Stimulated activated CD4-positive, alpha-beta T cell treated with anti-CD3 and anti-CD28 coated beads, TNF-alpha, amount 100 ng/mL, for 48 hours (primary cell): Measurements from ENCODE around the gene LACRT.
"Not testable (repeated sequence)": the region's sequence is repeated elsewhere in the genome, so short reads cannot be mapped to it uniquely, and the experiment has no call there.

ENCODE experiments used
- DNase-seq, 3 donors: peaks; one replicate each; pipeline ENCODE4 v3.0.0-alpha.2; 2020; ENCODE audit warnings: low read depth in 3 of 3

Gene LACRT, protein sequence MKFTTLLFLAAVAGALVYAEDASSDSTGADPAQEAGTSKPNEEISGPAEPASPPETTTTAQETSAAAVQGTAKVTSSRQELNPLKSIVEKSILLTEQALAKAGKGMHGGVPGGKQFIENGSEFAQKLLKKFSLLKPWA

DNA sequence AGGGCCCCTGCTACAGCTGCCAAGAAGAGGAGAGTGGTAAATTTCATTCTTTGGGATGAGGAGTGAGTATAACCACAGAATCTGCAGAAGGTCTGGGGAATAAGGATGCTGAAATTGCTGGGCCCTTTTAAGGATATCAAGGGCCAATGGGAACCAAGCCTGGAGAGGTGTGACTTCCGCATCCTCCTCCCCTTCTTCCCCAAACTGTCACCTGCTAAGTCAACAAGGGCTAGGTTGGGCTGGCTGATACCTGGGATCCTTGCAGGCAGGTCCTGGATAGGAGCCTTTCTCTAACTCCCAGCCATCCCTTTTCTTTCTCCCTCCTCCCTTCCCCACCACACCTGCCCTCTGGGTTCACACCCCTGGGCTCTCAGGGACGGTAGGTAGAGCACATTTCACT, at the start of gene LACRT:
Gene LACRT, minus strand, starts transcription at position 101 of the 400 bp plus-strand sequence. Its CDS starts 54 bp downstream, at position 47.
- DNase-seq = no peak

DNA sequence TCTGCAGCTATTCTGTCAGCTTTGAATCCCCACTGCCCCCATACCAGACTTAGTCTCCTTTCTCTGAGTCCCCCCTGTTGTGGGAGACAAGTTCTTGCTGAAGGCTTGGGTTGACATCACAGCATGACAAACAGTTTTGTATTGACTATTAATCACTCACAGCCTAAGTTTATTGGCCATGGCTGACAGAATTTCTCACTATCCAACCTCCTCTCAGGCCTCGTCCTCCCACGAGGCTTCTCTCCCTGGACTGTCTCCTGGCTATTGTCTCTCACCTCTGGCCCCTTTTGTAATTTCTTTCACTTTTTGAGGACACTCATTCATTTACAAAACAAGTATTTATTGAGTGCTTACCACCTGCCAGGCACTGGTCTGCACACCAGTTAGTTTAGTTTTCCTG, 48.7 kb upstream of the LACRT start:
- no peak for DNase-seq

DNA sequence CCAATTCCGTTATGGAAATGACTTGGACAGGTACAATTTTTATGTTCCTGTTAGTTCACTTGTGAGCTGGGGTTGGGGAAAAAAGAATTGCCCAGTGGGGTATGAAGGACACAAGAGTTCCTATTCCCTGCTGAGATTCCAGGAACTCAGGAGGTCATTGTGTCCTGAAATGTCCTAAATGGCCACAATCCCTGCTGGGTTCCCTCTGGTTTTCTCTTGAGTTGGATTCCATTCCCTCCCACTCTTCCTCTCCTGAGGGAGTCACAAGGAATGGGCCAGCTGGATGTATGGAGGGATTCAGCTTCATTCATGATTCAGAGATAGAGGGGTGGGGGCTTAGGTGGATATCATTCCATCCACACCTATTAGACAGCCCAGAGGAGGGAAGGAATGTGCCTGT, 48.0 kb upstream of the LACRT start:
- DNase-seq = no peak

DNA sequence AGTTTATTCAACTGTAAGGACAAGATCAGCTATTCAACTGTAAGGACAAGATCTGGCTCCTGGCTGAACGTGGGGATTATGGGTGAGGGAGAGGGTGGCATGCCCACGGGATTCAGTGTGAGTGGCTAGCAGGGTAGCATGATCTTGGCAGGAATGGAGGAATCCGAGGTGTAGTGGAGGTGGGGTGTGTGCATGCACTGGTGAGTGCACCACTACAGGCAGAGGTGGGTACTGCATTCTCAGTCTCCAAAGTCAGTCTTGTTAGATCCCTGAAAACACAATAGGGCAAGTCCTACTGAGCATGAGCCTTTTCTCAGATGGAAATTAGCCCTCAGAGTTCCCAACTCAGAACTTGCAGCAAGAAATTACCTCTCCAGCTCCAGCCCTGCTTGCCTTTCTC, 45.7 kb upstream of the LACRT start:
- peak in 2 of 3 donors; percentile 5 to 8 for DNase-seq

DNA sequence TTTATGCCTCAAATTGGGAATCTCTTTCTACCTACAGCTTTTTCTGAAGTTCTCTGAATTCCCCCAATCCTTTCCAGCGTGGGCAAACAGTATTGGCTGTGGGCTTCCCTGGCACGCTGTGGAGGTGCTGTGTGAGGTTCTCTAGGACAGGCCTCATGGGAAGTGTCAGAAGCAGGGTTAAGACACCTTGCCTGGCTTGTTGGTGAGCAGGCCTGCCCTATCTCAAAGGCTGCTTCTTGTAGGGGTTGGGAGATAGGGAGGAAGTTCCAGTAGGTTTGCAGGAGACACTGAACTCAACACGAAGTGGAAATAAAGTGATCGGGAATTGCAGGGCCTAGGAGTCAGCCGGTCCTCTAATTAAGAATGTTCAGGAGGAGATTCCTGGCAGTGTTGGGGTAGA, 43.4 kb upstream of the LACRT start:
- DNase-seq = no peak

DNA sequence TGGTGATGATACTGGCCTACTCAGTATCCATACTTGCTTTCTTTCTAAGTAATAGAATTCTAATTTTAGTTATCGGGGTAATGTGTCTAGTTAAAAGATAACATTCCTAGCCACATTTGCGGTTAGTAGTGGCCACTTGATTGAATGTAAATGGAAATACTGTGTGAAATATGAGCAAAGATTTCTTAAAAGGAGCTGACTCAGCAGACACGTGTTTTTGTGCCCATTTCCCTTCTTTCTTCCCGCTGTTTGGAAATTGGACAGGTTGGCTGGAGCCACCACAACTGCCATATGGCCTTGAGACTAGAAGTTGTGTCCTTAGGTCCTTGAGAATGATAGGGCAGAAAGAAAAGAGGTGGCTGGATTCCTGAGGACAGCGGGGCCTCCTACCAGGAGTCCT, 33.2 kb upstream of the LACRT start:
- no peak for DNase-seq

DNA sequence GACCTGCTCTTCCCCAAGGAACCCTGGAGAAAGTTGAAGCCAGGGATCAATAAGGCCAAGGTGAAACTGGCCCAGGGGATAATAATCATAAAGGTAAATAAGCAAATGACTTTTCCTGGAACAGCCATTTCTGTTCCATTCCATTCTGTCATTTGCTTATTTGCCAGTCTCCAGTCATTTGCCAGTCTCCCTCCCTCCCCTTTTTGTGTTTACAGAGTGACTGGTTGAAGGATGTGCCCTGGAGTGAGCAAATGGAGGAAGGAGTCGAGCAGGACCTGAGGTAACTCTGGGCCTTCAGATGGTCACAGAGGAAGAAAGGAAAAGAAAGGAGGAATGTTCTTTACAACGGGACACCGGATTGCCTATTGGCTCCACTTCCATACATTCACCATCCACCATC, 31.3 kb upstream of the LACRT start:
- DNase-seq = no peak

DNA sequence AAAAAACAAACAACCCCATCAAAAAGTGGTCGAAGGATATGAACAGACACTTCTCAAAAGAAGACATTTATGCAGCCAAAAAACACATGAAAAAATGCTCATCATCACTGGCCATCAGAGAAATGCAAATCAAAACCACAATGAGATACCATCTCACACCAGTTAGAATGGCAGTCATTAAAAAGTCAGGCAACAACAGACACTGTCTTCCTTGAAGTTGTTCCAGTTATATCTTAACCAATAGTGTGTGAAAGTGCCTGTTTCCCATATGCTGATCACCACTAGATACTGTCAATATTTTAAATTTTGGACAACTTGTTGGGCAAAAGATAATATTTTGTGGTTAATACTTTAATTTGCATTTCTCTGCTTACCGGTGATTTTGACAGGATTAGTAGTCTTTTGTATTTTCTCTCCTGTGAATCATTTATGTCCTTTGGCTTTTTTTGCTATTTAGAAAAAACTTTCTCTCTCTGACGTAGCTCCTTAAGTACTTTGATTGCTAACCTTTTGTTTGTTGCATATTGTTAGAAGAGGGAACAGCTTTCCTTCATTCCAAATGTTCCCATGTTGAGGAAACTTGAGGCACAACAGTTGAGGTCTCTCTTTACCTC, 30.4 kb upstream of the LACRT start:
- not testable (repeated sequence) for DNase-seq

DNA sequence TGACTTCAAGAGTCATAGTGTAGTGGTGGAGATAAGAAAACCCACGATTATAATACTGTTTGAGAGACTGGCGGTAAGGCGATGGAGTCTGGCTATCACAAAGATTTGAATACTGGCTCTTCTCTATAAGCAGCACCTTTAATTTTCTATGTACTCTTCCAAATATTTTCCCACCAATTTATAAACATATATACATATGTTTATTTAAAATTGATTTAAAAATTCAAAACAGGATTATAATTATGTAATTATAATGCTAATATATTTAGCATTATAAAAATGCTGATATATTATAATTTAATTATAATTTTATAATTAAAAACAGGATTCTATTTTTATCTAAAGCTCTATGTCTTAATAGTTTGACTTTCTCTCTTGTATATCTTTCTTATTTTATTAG, 28.9 kb upstream of the LACRT start:
- DNase-seq = no peak

DNA sequence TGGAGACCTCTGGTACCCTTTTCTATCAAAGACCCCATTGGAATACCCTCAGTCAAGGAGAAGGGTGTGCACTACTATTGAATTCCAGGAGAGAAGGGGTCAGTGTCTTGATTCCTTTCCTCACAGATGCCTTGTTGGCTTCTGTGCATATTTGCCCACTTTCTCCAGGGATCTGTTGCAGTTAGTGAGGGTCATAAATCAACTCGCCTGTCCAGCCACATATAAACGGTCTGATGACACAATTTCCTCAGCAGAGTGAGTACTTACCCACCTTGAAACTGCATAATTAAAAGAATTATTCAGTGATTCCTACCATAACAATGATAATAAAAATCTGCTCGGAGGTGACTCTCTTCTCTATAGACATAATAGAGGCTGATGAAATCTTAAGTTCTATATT, 27.3 kb upstream of the LACRT start:
- DNase-seq = no peak

DNA sequence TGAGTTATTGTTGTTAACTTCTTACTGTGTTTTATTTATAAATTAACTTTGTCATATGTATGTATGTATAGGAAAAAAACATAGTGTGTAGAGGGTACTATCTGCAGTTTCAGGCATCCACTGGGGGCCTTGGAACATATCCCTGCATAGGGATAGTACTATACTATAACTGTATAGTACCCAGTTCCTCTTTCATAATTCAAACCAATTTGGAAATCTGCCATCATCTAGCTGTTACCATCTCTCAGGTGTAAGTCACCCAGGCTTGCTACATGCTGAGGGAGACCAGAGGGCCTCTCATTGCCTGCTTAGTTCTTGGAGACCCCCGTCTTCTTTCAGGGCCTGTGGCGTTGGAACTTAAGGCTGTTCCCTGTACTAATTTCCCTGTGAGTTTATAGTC, 26.4 kb upstream of the LACRT start:
- DNase-seq = no peak

DNA sequence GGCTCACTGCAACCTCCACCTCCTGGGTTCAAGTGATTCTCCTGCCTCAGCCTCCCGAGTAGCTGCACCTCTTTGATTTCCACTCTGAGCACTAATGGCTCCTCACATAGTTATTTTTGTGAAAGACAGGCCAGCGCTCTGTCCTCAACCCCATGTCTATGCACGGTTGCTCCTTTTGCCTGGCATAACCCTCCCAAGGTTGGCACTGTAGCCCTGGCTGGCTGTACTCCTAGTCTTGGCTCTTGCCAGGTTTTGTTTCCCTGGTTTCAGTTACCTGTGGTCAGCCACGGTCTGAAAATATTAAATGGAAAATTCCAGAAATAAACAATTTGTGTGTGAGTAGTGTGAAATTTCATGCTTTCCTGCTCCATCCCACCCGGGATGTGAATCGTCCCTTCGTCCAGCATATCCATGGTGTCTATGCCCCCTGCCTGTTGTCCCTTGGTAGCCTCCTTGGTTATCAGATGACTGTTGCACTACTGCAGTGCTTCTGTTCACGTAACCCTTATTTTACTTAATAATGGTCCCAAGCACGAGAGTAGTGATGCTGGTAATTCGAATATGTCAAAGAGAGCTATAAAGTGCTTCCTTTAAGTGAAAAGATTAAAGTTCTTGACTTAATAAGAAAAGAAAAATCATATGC, 25.7 kb upstream of the LACRT start:
- no peak for DNase-seq

DNA sequence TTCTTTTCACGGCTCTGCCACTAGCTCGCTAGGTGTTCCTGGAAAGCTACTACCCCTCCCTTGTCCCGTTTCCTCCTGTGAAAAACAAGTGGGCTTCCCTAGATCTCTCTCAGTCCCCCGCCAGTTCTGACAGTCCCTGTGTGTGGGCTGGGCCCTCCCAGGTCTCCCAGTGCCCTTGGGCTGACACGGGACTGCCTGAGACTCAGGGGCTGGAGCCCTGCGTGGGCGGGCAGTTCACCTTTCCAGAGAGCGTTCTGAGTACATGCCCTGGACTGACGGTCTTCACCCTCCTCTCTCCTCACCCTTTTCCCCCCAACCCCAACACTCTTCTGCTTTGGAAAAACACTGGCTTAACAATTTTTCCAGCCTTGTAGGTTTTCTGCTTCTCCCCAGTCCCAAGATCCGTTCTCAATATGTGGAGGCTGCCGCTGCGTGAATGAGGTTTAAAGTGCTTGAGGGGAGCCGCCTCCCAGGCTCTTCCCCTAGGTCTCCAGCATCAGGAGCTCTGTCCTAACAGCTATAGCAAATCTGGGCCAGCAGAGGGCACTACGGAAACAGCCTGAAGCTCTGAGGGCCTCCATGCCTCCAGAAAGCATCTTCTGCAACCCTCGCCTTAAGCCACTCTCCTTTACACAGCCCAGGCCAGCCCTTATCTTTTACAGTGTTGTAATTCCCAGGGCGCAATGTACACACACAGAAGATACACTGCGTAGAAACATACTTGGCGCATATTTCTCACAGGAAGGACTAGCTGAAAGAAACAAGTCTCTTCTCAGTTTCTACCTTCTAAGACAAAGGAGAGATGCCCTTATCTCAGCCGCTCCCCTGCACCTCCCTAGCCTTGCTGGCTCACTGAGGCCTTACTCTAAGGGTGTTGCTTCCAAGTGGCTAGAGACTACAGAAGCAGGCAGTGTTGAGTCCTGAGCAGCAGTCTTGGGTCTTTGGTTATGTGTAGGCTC, 23.9 kb upstream of the LACRT start:
- peak; percentile 16 to 30 (median 23) for DNase-seq

DNA sequence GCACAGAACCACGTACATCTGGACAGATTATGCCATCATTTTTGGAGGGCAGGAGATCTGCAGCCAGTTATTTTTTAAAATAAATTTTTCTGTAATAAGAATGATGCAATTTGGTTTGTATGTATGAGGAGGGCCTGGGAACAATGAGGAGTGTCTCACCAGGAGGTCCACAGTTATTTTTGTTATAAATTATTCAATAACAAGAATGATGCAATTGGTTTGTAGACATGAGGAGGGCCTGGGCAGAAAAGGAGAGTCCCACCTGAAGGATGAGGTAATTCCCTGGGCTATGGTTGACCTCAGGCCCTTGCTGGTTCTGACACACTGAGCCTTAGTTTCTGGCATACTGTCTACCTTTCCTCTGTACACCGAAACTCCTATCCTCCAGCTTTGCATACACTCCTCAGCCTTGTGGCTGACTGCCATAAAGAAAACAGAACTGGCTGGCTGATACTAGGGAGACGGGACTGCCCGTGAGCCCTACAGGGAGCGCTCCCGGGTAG, 22.5 kb upstream of the LACRT start:
- DNase-seq = no peak

DNA sequence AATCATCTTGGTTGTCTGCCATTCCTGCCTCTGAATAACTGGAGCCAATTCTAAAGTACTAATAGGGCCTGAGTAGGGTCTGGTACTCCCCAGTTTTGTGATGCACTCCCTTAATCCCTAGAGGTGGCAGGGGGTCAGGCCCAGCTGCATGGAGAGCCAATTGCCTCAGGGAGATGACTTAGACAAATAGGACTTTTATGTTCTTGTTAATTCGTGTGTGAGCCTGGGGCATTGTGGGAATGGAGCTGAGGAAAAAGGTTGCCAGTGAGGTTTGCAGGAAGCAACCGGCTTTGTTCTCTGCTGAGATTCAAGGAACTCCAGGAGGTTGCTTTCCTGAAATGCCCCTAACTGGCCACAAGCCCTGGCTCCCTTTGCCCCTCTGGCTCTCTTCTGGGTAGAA, 20.2 kb upstream of the LACRT start:
- DNase-seq = no peak

DNA sequence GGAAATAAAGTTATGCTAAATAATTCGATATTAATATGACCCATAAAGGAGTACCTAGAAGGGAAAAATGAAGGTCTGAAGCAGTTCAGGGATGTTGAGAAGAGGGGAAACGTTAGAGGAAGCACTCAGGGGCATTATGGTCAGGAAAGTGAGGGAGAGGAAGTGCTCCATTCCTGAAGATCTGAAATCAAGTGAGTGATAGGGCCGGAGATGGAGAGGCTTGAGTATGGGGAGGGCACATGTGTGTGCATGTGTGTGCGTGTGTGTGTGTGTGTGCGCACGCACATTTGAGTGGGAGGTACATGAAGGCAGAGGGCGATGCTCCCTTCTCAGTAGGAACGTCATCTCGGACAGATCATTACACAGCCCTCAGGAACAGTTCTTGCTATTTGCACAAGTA, 18.3 kb upstream of the LACRT start:
- no peak for DNase-seq

DNA sequence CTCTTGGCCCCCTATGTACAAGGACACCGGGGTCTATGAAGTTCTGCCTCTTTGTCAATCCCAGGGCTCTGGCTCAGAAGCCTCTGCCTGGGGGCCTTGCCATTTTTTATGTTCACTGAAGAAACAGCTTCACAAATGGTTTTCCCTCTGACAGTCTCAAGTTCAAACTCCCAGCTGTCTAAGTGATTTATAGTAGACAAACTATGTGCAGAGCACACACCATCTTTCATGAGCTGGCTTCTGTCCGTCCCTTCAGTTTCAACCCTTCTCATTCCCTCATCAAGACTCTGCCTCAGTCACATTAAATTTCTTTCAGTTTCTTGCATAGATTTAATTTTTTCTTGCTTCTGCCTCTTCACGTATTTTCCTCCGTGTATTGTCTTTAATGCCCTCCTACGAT, 16.2 kb upstream of the LACRT start:
- no peak for DNase-seq

DNA sequence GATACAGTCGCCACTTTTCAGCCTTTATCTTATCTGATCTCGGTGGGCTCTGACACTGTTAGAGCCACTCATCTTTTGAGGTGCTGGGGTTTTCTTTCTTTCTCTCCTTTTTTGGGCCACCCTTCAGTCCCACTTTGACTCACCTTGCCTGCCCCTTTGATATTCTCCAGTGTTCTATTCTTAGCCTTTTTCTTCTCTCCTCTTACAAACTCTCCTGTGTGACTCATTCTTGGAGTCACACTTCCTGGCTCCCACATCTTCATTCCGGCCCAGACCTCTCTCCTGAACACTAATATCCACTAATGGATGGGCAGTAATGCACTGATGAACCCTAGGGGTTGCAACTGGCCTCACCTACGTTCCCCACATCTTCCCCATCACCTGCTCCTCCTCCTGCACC, 15.7 kb upstream of the LACRT start:
- no peak for DNase-seq

DNA sequence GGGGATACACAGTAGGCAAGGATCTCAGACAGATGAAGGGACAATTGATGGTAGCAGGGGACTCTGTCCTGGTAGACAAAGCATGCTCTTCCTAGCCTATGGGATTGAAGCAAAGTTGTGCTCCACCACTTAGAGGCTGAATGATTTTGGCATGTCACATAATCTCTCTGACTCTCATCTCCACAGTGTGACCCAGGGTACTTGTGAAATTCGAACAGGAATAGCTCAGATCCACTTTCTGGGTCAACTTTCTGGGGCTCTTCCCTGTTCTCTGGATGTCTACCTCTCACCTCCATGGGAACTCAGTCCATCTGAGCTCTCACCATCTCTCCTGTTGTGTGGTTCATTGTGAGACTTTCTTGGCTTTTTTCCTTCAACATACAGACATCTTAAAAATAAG, 15.1 kb upstream of the LACRT start:
- no peak for DNase-seq

DNA sequence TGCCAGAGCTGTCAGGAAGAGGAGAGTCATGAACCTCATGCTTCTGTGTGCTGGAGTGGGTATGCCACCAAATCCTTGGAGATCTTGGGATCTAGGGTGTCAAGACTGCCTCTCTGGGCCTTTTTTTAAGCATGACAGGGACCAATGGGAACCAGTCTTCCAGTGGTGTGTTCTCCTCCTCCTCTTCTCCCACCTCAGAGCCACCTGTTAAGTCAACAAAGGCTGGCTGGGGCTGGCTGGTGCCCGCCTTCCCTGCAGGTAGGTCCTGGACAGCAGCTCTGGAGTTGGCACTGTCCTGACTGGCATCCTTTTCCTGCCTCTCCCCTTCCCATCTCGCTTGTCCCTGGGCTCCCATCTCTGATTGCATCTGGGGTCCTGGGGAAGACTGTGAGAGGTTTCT, 13.6 kb upstream of the LACRT start, which contains the start of gene DCD:
Gene DCD, minus strand, starts transcription at position 101 of the 400 bp plus-strand sequence. Its CDS starts 62 bp downstream, at position 39.
- no peak for DNase-seq

DNA sequence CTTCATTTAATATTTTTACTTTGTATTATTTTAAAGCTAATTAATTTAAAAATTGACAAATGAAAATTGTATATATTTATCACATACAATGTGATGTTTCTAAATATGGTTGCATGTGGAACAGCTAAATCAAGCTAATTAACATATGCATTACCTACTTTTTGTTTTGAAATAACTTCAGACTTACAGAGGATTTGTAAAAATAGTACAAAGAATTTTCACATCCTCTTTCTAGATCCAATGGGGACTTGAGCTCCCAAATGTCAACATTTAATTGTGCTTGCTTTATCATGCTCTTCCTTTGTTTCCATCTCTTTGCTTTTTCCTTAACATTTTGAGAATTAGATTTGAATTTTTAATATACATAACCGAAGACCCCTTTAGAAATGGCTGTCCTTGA, 6.9 kb upstream of the LACRT start:
- DNase-seq = no peak

DNA sequence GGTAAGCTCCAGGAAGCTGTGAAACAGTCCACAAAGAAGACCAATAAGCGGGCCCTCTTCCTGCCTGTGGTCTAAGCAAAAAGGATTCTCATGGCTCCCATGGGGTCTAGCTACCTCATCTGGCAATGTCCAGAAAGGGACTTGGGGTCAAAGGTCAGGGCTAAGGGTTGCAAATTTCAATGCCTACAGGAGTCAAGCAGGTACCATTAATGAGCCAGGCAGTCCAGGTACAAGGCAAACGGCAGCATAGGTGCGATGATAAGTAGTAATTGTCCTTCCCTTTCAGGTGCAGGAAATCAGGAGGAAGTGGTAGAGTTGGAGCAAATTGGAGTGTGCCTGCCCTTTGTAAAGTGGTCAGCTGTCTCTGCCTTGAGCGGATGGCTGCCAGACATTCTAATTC, 6.4 kb upstream of the LACRT start:
- DNase-seq = no peak
